BLaER1 (cell line): ENCODE measurements around the gene ZFP91.

Source experiments
- H3K27ac ChIP-seq: shearing (Covaris generic); formaldehyde crosslinking; 2 replicates; pipeline ENCODE4 v1.8.1; 2022
- H3K27me3 ChIP-seq: shearing (Covaris generic); formaldehyde crosslinking; 2 replicates; pipeline ENCODE4 v1.8.1; 2022
- H3K36me3 ChIP-seq: shearing (Covaris generic); formaldehyde crosslinking; 2 replicates; pipeline ENCODE4 v1.8.1; 2022
- H3K4me1 ChIP-seq: shearing (Covaris generic); formaldehyde crosslinking; 2 replicates; pipeline ENCODE4 v1.8.1; 2022
- H3K4me2 ChIP-seq: shearing (Covaris generic); formaldehyde crosslinking; 2 replicates; pipeline ENCODE4 v1.8.1; 2022
- H3K4me3 ChIP-seq: shearing (Covaris generic); formaldehyde crosslinking; 2 replicates; pipeline ENCODE4 v1.8.1; 2022
- H3K9ac ChIP-seq: shearing (Covaris generic); formaldehyde crosslinking; 2 replicates; pipeline ENCODE4 v1.8.1; 2022
- H3K9me3 ChIP-seq: shearing (Covaris generic); formaldehyde crosslinking; 2 replicates; pipeline ENCODE4 v1.8.1; 2022
- H4K20me1 ChIP-seq: shearing (Covaris generic); formaldehyde crosslinking; 2 replicates; pipeline ENCODE4 v1.8.1; 2022
- Cebpa-rat ChIP-seq: shearing (Covaris generic); IDR thresholded peaks from 2 replicates; pipeline ENCODE4 v1.8.1; 2022

Gene ZFP91

GRCh38 chr11:58626934-58627483 is 48.1 kb downstream of the ZFP91 start:
- no peak overlapping the region for H3K4me3 ChIP-seq
- no peaks in the 10 kb centered on the region for H4K20me1 ChIP-seq
- H3K4me2 ChIP-seq: peak overlapping the region; percentile 41
- H3K27me3 ChIP-seq: no peaks in the 10 kb centered on the region
- peaks cover 56% of the 10 kb centered on the region for H3K36me3 ChIP-seq
- no peak overlapping the region for H3K9ac ChIP-seq
- H3K27ac ChIP-seq: no peak overlapping the region
- H3K4me1 ChIP-seq: peaks cover 37% of the 10 kb centered on the region
- no peak for TF ChIP-seq Cebpa-rat
- no peaks in the 10 kb centered on the region for H3K9me3 ChIP-seq

GRCh38 chr11:58628446-58628845 is 49.6 kb downstream of the ZFP91 start:
- no peaks in the 10 kb centered on the region for H4K20me1 ChIP-seq

GRCh38 chr11:58629857-58630256 is 51.0 kb downstream of the ZFP91 start:
- H3K4me3 ChIP-seq: no peak overlapping the region
- H3K36me3 ChIP-seq: peaks cover 27% of the 10 kb centered on the region
- H3K4me1 ChIP-seq: peaks cover 37% of the 10 kb centered on the region
- no peak overlapping the region for H3K27ac ChIP-seq
- H3K4me2 ChIP-seq: 0 out of 2 replicates have a peak overlapping the region, but pooled peaks have one; percentile 7
- H3K9me3 ChIP-seq: no peaks in the 10 kb centered on the region
- TF ChIP-seq Cebpa-rat: no peak
- H4K20me1 ChIP-seq: no peaks in the 10 kb centered on the region
- no peaks in the 10 kb centered on the region for H3K27me3 ChIP-seq
- no peak overlapping the region for H3K9ac ChIP-seq

More at GRCh38 chr11:58628446-58628845, 49.6 kb downstream of the ZFP91 start:
- H3K9me3 ChIP-seq: no peaks in the 10 kb centered on the region
- no peak overlapping the region for H3K4me3 ChIP-seq
- no peak overlapping the region for H3K27ac ChIP-seq
- H3K4me2 ChIP-seq: no peak overlapping the region
- TF ChIP-seq Cebpa-rat: no peak
- peaks cover 37% of the 10 kb centered on the region for H3K4me1 ChIP-seq
- H3K9ac ChIP-seq: no peak overlapping the region
- H3K27me3 ChIP-seq: no peaks in the 10 kb centered on the region
- peaks cover 41% of the 10 kb centered on the region for H3K36me3 ChIP-seq

- Histone ChIP-seq H3K36me3 (peaks cover 12% of the 10 kb centered on the region; the same call in 1 of the 2 replicates), H3K27ac (no peak overlapping the region), H3K27me3 (no peaks in the 10 kb centered on the region), H3K9ac (no peak overlapping the region), H3K4me3 (no peak overlapping the region), H3K4me1 (peaks cover 22% of the 10 kb centered on the region), H3K9me3 (no peaks in the 10 kb centered on the region), H3K4me2 (no peak overlapping the region), H4K20me1 (no peaks in the 10 kb centered on the region)
- TF ChIP-seq Cebpa-rat: no peak
These were observed 52.5 kb downstream of the ZFP91 start for GRCh38 chr11:58631378-58631777.

GRCh38 chr11:58632510-58632909 is 53.6 kb downstream of the ZFP91 start:
- TF ChIP-seq Cebpa-rat: no peak
- Histone ChIP-seq H3K27ac (no peak overlapping the region), H3K4me1 (peaks cover 11% of the 10 kb centered on the region), H3K4me3 (no peak overlapping the region), H3K4me2 (no peak overlapping the region), H3K27me3 (no peaks in the 10 kb centered on the region), H4K20me1 (no peaks in the 10 kb centered on the region), H3K36me3 (peaks cover 11% of the 10 kb centered on the region; the same call in 1 of the 2 replicates), H3K9ac (no peak overlapping the region), H3K9me3 (no peaks in the 10 kb centered on the region)

GRCh38 chr11:58636587-58636986 is 57.7 kb downstream of the ZFP91 start:
- Histone ChIP-seq H3K36me3 (no peaks in the 10 kb centered on the region), H3K9me3 (no peaks in the 10 kb centered on the region), H3K27me3 (no peaks in the 10 kb centered on the region), H4K20me1 (no peaks in the 10 kb centered on the region), H3K27ac (no peak overlapping the region), H3K9ac (no peak overlapping the region), H3K4me3 (no peak overlapping the region), H3K4me1 (peaks cover 9% of the 10 kb centered on the region), H3K4me2 (no peak overlapping the region)
- TF ChIP-seq Cebpa-rat: no peak

- no peak overlapping the region for H3K4me3 ChIP-seq
- no peaks in the 10 kb centered on the region for H4K20me1 ChIP-seq
- H3K27ac ChIP-seq: no peak overlapping the region
- no peak overlapping the region for H3K4me2 ChIP-seq
- H3K4me1 ChIP-seq: peaks cover 9% of the 10 kb centered on the region
- H3K9me3 ChIP-seq: no peaks in the 10 kb centered on the region
- H3K27me3 ChIP-seq: no peaks in the 10 kb centered on the region
- H3K36me3 ChIP-seq: no peaks in the 10 kb centered on the region
- H3K9ac ChIP-seq: no peak overlapping the region
- no peak for TF ChIP-seq Cebpa-rat
These were observed 58.5 kb downstream of the ZFP91 start for GRCh38 chr11:58637371-58637770.

- Histone ChIP-seq H3K4me3 (no peak overlapping the region), H4K20me1 (no peaks in the 10 kb centered on the region), H3K36me3 (no peaks in the 10 kb centered on the region), H3K4me1 (peaks cover 9% of the 10 kb centered on the region), H3K9ac (no peak overlapping the region), H3K4me2 (no peak overlapping the region), H3K27me3 (no peaks in the 10 kb centered on the region), H3K27ac (no peak overlapping the region), H3K9me3 (no peaks in the 10 kb centered on the region)
- TF ChIP-seq Cebpa-rat: no peak
These were observed 60.2 kb downstream of the ZFP91 start for GRCh38 chr11:58639103-58639502.

- Histone ChIP-seq H3K36me3 (no peaks in the 10 kb centered on the region), H3K4me3 (no peak overlapping the region), H3K27me3 (no peaks in the 10 kb centered on the region), H3K27ac (no peak overlapping the region), H3K9me3 (peaks cover under 1% of the 10 kb centered on the region; the same call in 1 of the 2 replicates), H3K9ac (no peak overlapping the region), H3K4me1 (peaks cover 9% of the 10 kb centered on the region), H4K20me1 (no peaks in the 10 kb centered on the region), H3K4me2 (no peak overlapping the region)
- TF ChIP-seq Cebpa-rat: no peak
These were observed 60.8 kb downstream of the ZFP91 start for GRCh38 chr11:58639669-58640068.

GRCh38 chr11:58640386-58641023 is 61.6 kb downstream of the ZFP91 start:
- TF ChIP-seq Cebpa-rat: no peak
- Histone ChIP-seq H3K27ac (no peak overlapping the region), H3K4me2 (peak overlapping the region; percentile 13; the same call in 1 of the 2 replicates)

More at GRCh38 chr11:58640386-58641023, 61.6 kb downstream of the ZFP91 start:
- H4K20me1 ChIP-seq: no peaks in the 10 kb centered on the region
- H3K4me1 ChIP-seq: peaks cover 9% of the 10 kb centered on the region
- no peak overlapping the region for H3K4me3 ChIP-seq
- no peak overlapping the region for H3K9ac ChIP-seq
- 0 out of 2 replicates have a peak, but pooled peaks cover 3% of the 10 kb centered on the region for H3K36me3 ChIP-seq
- no peaks in the 10 kb centered on the region for H3K27me3 ChIP-seq
- H3K9me3 ChIP-seq: peaks cover 9% of the 10 kb centered on the region
